GM21737 (cell line): ENCODE results near the gene MMP11.

Experiments
- ATAC-seq: cut with Tn5 transposase; IDR thresholded peaks from one replicate; pipeline ENCODE4 v1.9.1; 2021; ENCODE audit warnings: mild to moderate bottlenecking, moderate library complexity; ENCODE audit not compliant: unreplicated experiment

MMP11 gene

DNA sequence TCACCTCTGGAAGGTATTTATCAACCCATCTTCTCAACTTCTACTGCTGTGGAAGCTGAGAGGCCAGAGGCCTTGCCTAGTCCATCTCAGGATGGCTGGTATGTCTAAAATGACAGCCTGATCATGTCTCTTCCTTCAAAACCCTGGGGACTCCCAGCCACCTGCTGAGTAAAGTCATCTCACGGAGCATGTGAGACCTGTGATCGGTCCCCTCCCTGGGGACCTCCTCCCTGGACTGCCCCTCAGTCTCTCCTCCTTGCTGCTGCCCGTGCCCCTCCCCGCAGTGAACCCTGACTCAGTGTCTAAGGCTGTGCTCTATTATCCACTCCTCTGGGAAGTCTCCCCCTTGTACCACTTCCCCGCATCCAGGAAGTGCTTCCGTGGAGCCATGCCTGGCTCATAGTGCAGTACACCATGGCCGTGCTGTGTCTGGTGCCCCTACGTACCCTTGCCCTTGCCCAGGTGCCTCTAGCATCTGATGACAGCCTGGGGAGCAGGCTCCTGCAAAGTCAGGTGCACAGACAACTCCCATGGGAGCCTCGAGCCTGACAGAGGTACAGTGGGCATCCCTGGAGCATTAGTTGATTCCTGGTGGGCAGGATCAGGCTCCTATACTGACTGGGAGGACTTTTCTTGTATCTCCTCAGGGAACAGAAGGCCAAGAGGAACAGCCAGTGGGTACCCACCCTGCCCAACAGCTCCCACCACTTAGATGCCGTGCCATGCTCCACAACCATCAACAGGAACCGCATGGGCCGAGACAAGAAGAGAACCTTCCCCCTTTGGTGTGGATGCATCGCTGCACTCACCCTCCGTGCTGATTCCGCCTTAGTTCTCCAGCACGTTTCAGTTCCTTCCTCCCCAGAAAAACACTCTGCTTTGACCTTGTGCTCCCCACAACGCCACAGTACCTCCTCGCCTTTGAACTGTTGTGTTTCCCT is 27.9 kb downstream of the MMP11 start:
- peak; percentile 57 for ATAC-seq

- peak; percentile 1 for ATAC-seq
These were observed 28.7 kb downstream of the MMP11 start for GRCh38 chr22:23801238-23801821.

- ATAC-seq: no peak
These were observed 29.3 kb downstream of the MMP11 start for GRCh38 chr22:23801886-23802377.

- no peak for ATAC-seq
These were observed 30.6 kb downstream of the MMP11 start for GRCh38 chr22:23803001-23803819.

GRCh38 chr22:23804781-23805291 is 32.2 kb downstream of the MMP11 start:
- no peak for ATAC-seq

DNA sequence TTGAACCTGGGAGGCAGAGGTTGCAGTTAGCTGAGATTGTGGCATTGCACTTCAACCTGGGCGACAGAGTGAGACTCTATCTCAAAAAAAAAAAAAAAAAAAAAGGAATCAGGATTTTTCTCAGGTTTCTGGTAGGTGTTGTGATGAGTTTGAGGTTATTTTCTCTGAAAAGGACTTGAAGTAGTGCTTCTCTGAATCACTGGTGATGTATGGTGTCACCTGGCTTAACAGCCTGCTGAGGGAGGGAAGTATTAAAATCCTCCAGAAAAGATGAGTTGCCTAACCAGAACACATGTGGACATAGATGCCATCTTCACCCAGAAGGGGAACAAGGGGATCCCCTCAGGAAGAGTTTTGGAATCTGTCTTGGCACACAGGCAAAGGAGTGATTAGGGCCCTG is 34.2 kb downstream of the MMP11 start:
- no peak for ATAC-seq

DNA sequence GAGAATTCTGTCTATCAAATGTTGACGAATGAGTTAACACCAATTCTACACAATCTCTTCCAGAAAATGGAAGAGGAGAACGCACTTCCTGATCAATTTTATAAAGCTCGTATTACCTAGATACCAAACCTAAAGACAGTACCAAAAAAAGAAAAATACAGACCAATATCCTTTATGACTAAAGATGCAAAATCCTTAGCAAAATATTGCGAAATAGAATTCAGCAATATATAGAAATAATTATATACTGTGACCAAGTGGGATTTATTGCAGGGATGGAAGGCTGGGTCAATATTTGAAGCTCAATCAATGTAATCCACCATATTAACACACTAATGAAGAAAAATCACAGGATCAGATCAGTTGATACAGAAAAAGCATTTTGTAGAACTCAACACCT is 39.7 kb downstream of the MMP11 start:
- ATAC-seq: no peak

DNA sequence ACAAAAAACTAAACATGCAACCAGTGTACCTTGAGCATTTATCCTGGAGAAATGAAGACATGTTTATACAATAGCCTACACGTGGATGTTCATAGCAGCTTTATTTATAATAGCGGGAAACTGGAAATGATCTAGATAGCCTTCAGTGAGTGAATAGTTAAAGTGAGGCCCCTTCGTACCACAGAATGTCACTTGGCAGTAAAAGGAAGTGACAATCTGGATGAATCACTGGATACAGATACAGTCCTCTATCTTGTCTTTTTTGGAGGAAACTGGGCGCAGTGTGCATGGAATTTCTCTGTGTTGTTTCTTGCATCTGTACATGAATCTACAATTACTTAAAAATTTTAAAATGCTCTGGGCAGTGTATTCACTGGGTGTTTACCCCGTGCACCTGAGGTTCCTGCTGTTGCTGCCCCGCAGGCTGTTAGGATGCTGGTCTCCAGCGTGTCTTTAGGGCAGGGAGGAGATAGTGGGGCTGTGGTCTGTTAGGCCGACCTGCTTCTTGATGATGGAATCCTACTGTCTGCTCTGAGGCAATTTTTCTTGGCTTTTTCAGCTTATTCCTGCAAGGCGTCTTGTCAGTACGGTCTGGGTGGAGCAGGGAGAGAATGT is 43.0 kb downstream of the MMP11 start:
- no peak for ATAC-seq

DNA sequence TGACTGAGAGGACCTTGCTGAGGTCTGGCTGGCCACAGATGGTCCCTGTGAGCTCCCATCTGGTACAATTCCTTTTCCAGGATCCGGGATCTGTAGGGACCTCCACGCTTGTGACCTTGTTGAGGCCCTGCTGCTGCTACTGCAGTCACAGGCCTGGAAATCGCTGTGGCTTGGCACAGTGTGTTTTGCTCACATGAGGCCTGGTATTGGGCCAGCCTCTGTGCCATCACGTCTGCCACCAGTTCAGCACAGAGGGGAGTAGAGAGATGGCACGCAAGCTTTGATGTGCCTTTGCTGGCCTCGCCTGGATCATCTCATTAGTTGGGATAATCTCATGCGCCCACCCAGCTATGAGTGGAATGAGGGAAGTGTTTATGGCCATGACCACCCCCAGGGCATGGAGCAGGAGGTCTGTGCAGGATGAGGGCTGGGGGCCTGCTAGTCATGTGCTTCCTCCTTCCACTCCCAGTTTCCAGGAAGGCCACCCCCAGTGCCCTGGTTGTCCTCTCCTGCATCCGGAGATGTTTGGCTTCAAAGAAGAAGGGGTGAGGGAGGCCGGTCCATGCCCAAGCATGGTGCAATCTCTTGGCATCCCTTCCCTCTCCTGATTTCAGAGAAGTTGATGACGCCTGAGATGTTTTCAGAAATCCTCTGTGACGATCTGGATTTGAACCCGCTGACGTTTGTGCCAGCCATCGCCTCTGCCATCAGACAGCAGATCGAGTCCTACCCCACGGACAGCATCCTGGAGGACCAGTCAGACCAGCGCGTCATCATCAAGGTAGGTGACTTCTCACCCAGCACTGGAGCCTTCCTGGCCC is 43.7 kb downstream of the MMP11 start:
- ATAC-seq: no peak

DNA sequence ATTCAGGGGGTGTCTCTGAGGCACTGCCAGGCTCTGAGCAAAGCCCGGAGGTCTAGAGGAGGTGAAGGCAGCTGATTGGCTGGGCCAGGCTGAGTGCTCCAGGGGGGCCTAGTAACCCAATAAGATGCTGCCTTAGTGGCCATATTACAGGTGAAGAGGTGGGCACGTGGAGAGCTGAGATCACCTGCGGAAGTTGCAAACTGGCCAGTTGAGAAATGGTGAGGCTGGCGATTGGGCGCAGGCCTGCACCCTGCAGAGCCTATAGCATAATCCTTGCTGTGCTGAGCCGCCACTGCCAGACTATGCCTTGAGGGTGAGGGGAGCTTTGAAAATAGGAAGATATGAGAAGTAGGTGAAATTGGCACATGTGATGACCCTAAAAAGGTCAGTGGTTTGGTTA is 44.5 kb downstream of the MMP11 start:
- ATAC-seq: no peak

DNA sequence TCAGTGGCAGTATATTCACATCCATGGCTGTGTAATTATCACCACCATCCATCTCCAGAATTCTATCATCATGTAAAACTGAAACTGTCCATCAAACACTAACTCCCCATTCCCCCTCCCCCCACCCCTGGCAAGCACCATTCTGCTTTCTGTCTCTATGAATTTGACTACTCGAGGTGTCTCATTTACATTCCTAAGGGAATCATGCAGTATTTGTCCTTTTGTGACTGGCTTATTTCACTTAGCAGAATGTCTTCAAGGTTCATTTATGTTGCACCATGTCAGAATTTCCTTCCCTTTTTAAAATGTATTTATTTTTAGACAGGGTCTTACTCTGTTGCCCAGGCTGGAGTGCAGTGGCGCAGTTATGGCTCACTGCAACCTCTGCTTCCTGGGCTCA is 45.9 kb downstream of the MMP11 start:
- ATAC-seq: no peak

DNA sequence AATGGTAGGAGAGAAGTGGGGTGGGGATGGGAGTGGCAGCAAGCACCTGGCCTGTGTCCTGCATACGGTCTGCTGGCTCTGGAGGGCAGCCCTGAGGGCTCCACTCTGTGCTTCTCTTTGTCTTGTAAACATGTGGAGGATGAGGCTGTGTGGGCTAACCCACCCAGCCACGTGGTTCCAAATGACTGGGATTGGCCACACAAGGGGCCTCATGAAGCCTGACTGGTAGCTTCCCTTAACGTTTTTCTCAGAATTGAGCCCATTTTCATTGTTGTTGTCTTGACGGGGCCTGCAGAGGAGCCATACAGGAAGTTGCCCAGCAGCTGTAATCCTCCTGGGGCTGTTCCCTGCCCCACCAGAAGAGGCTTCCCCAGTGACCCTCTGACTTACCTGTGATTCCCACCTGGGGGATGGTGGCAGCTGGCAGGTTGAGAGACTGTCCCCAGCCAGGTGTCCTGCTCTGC is 48.1 kb downstream of the MMP11 start:
- no peak for ATAC-seq

- no peak for ATAC-seq
These were observed 49.5 kb downstream of the MMP11 start for GRCh38 chr22:23822101-23822671.

DNA sequence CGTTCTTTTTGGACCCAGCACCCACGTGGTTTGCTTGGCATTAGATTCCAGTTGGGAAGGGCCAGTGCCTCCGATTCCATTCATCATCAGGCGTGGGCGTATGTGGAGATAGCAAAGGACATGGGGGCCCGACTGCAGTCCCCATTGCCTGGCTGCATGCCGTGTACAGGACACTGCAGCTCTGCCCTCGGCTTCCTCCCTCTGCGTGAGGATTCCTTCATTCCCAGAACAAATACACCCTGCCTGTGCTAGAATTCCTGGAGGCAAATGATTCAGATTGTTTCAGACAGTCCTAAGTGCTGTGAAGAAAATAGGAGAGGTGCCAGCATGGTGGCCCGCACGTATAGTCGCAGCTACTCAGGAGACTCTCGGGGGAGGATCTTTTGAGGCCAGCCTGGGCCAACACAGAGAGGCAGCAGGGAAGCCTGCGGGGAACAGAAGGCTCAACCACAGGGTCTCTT is 50.7 kb downstream of the MMP11 start:
- no peak for ATAC-seq

DNA sequence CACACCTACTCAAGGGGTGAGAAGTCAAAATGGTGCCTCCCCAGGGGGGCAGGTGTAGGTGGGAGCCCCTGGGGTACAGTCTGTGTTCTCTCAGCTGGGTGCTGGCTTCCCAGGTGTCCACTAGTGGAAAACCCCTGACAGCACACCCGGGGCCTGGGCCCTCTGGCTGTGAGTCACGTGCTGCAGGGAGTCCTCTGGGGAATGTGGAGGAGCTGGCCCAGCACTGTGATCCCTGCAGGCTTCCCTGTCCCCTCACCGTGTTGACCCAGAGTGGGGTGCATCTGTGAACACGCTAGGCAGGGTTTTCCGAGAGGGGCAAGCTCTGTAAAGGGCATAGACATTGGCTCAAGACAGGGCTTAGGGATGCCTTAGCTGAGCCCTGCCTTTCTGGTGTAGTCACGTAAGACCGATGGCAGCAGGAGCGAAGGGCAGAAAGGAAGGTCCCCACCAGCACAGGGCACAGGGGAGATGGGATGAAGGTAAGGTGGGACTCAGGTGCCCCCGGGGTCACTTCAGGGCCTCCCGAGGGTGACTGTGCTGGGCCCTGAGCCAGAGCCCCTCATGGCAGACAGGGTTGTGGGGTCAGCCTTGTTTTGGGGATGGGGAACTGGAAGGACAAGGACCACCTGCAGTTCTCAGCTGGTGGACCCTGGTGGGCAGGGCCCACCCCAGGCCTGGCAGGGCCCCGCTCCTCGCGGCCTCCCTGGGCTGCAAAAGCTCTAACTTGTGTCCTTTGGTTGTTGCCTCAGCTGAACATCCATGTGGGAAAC is 52.0 kb downstream of the MMP11 start:
- no peak for ATAC-seq

GRCh38 chr22:23825246-23825905 is 52.7 kb downstream of the MMP11 start:
- ATAC-seq: no peak

- ATAC-seq: no peak
These were observed 54.1 kb downstream of the MMP11 start for GRCh38 chr22:23826510-23827350.
